Endodermal cell (in vitro differentiated cells): Measurements from ENCODE around the gene CTU2. TPM values are rescaled to one million over a fixed set of nuclear protein-coding genes. Genes with fewer than 3 reads are reported as not detected.

Experiments
- DNase-seq: peaks from one replicate; pipeline ENCODE4 v3.0.0-alpha.2; 2017
- H3K27ac ChIP-seq: 2 replicates; pipeline ENCODE4 v1.5.1; 2013; ENCODE audit warnings: mild to moderate bottlenecking, low read depth, low read length, moderate library complexity
- H3K27me3 ChIP-seq: 2 replicates; pipeline ENCODE4 v1.6.1; 2013; ENCODE audit warnings: mild to moderate bottlenecking, low read length, moderate library complexity; ENCODE audit not compliant: insufficient read depth, control insufficient read depth, poor library complexity, severe bottlenecking
- H3K36me3 ChIP-seq: 2 replicates; pipeline ENCODE4 v1.7.0; 2013; ENCODE audit warnings: mild to moderate bottlenecking, low read length, moderate library complexity; ENCODE audit not compliant: control insufficient read depth, insufficient read depth
- H3K4me1 ChIP-seq: one replicate; pipeline ENCODE4 v1.7.0; 2013; ENCODE audit warnings: low read length; ENCODE audit not compliant: control insufficient read depth, insufficient read depth
- H3K4me3 ChIP-seq: 2 replicates; pipeline ENCODE4 v1.5.1; 2013; ENCODE audit warnings: mild to moderate bottlenecking, low read length, moderate library complexity
- H3K9ac ChIP-seq: 2 replicates; pipeline ENCODE4 v1.6.1; 2013; ENCODE audit warnings: mild to moderate bottlenecking, low read length, moderate library complexity; ENCODE audit not compliant: poor library complexity, severe bottlenecking; ENCODE audit errors: extremely low read depth
- H3K9me3 ChIP-seq: 2 replicates; pipeline ENCODE4 v1.6.1; 2013; ENCODE audit warnings: mild to moderate bottlenecking, low read length, moderate library complexity; ENCODE audit not compliant: control insufficient read depth
- H3K27ac Mint-ChIP-seq: 2 replicates; pipeline ENCODE4 v1.8.0; 2020; ENCODE audit warnings: mixed read lengths
- H3K27me3 Mint-ChIP-seq: 2 replicates; pipeline ENCODE4 v1.8.0; 2021; ENCODE audit warnings: mild to moderate bottlenecking, mixed read lengths; ENCODE audit not compliant: insufficient read depth
- H3K36me3 Mint-ChIP-seq: 2 replicates; pipeline ENCODE4 v1.8.0; 2020; ENCODE audit warnings: low read depth, mixed read lengths
- H3K4me1 Mint-ChIP-seq: 2 replicates; pipeline ENCODE4 v1.8.0; 2020; ENCODE audit warnings: mixed read lengths
- H3K4me3 Mint-ChIP-seq: 2 replicates; pipeline ENCODE4 v1.8.0; 2020; ENCODE audit warnings: mild to moderate bottlenecking, moderate library complexity, mixed read lengths
- H3K9me3 Mint-ChIP-seq: 2 replicates; pipeline ENCODE4 v1.8.0; 2020; ENCODE audit warnings: mild to moderate bottlenecking, mixed read lengths
- CTCF ChIP-seq: fragments of 200-600 bp; sonication (generic); conservative IDR thresholded peaks from 2 replicates; pipeline ENCODE4 v1.5.0; 2021; ENCODE audit warnings: antibody characterized with exemption, mild to moderate bottlenecking
- WGBS, 2 experiments: methylation state at CpG; one replicate each; pipeline versions ENCODE4 v1.1.5 to v1.1.7; 2013; ENCODE audit warnings: missing lambda C conversion rate in 2 of 2, mixed read lengths in 1 of 2; ENCODE audit not compliant: insufficient coverage in 1 of 2, insufficient read length in 1 of 2; 5-methylcytosine and 5-hydroxymethylcytosine counted together
- total RNA-seq, 2 donors: library from RNA; stranded (reverse); fragmentation: NEBNext Ultra II Directional in 1 of 2; extraction: Animal tissue kit (Norgen Biotek cat#: 25700) in 1 of 2; gene quantifications; 2 replicates in 1 of 2; 3 replicates in 1 of 2; pipeline ENCODE4 v1.2.1, GENCODE V29; 2021

Gene CTU2
- total RNA-seq, 2 donors from 2014 or later: 16.7 to 24.3 TPM

GRCh38 chr16:88713054-88713453, 6.8 kb downstream of the CTU2 start:
- Histone ChIP-seq H3K27me3 (no peaks in the 10 kb centered on the region), H3K4me1 (no peaks in the 10 kb centered on the region), H3K36me3 (peaks cover 9% of the 10 kb centered on the region), H3K9ac (no peak overlapping the region), H3K9me3 (no peaks in the 10 kb centered on the region), H3K4me3 (no peak overlapping the region), H3K27ac (no peak overlapping the region)
- Mint-ChIP-seq H3K36me3 (peaks cover 10% of the 10 kb centered on the region), H3K9me3 (no peaks in the 10 kb centered on the region), H3K4me1 (no peaks in the 10 kb centered on the region), H3K4me3 (no peak overlapping the region), H3K27me3 (no peaks in the 10 kb centered on the region), H3K27ac (no peak overlapping the region)
- DNase-seq: no peak
- 90 to 92% methylated on average over 7 to 9 of the region's 15 CpGs for WGBS, 2 experiments
- TF ChIP-seq CTCF: no peak

GRCh38 chr16:88713568-88714419, 7.5 kb downstream of the CTU2 start:
- no peaks in the 10 kb centered on the region for H3K4me1 Mint-ChIP-seq
- H3K9me3 ChIP-seq: no peaks in the 10 kb centered on the region

More at GRCh38 chr16:88713568-88714419, 7.5 kb downstream of the CTU2 start:
- no peak for TF ChIP-seq CTCF
- DNase-seq: no peak
- Histone ChIP-seq H3K36me3 (peaks cover 12% of the 10 kb centered on the region), H3K27ac (no peak overlapping the region), H3K27me3 (no peaks in the 10 kb centered on the region), H3K9ac (no peak overlapping the region), H3K4me1 (no peaks in the 10 kb centered on the region), H3K4me3 (no peak overlapping the region)
- no peak overlapping the region for H3K4me3 Mint-ChIP-seq
- no peaks in the 10 kb centered on the region for H3K27me3 Mint-ChIP-seq
- H3K27ac Mint-ChIP-seq: no peak overlapping the region
- WGBS, 2 experiments: 90 to 92% methylated on average over 20 to 30 of the region's 30 CpGs
- H3K36me3 Mint-ChIP-seq: peaks cover 14% of the 10 kb centered on the region
- H3K9me3 Mint-ChIP-seq: no peaks in the 10 kb centered on the region
